ENCODE results near the gene OR6M1.

GRCh38 chr11:123796226-123796625 lies 9.9 kb downstream of the OR6M1 start:
- no peak for TF ChIP-seq POLR2AphosphoS5 (IDR thresholded peaks at IDR 0.05)
- no peak for TF ChIP-seq CTCF (IDR thresholded peaks at IDR 0.05)
- no peak for TF ChIP-seq POLR2A (IDR thresholded peaks at IDR 0.05)

All from gastroesophageal sphincter (tissue), 3 donors.